NT2/D1 (cell line): ENCODE data around the gene GPHN.

Experiments used
- SUZ12 ChIP-seq: IDR thresholded peaks from 2 replicates; pipeline ENCODE4 v1.6.1; 2011; ENCODE audit not compliant: insufficient read length, insufficient read depth; ENCODE audit errors: extremely low read depth
- YY1 ChIP-seq: IDR thresholded peaks from 2 replicates; pipeline ENCODE4 v1.6.1; 2011; ENCODE audit not compliant: insufficient read length, insufficient read depth
- ZNF274 ChIP-seq: IDR thresholded peaks from 2 replicates; pipeline ENCODE4 v1.6.1; 2011; ENCODE audit warnings: mild to moderate bottlenecking, low read depth, low read length

DNA sequence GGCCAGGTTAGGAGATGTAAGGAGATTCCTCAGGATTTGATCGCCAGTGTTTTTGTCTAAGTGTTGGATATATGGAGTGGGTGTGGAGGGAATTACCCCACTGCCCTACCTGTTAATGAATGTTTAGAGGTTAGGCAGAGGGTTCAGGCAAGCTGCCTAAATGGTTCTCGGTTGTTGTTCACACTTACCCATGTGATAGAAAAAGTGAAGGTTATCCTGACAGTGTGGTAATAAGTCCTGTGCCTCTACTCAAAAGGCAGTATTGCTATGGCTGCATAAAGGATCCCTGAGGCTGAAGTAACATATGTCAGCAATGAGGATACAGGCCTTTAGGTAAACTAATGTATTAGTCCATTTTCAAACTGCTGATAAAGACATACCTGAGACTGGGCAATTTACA, 112.0 kb downstream of the GPHN start:
- TF ChIP-seq YY1 = no peak
- TF ChIP-seq ZNF274 = no peak
- no peak for TF ChIP-seq SUZ12
